ENCODE results near the gene PLEKHN1. TPM values are rescaled to one million over a fixed set of nuclear protein-coding genes. Genes with fewer than 3 reads are reported as not detected.

Gene PLEKHN1, protein sequence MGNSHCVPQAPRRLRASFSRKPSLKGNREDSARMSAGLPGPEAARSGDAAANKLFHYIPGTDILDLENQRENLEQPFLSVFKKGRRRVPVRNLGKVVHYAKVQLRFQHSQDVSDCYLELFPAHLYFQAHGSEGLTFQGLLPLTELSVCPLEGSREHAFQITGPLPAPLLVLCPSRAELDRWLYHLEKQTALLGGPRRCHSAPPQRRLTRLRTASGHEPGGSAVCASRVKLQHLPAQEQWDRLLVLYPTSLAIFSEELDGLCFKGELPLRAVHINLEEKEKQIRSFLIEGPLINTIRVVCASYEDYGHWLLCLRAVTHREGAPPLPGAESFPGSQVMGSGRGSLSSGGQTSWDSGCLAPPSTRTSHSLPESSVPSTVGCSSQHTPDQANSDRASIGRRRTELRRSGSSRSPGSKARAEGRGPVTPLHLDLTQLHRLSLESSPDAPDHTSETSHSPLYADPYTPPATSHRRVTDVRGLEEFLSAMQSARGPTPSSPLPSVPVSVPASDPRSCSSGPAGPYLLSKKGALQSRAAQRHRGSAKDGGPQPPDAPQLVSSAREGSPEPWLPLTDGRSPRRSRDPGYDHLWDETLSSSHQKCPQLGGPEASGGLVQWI
- polyA plus RNA-seq, result not detected in 2 replicates

DNA sequence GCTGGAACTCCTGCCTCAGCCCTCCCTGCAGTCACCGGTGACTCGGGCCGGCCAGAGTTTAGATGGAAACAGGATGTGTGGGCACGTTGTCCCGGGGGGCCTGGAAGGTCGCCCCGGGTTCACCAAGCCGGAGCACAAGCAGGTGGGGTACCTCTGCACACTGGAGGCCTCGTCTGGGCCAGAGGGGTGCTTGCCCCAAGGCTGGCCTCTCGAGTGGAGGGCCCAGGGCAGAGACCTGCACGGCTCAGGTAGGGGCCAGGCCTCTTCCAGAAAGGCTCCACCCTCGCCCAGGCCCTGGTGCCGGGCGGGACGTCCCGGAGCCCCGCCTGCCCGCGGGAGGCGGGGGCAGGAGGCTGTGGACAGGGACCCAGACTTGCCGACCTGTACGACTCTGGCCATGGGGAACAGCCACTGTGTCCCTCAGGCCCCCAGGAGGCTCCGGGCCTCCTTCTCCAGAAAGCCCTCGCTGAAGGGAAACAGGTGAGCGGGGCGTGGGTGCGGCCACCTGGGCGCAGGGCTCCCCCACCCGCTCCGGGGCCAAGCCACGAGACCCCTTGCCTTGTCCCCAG lies at the start of gene PLEKHN1:
TSS of gene PLEKHN1 (plus strand) at position 348 of the 569 bp plus-strand sequence. CDS start at position 398, 50 bp downstream.

DNA sequence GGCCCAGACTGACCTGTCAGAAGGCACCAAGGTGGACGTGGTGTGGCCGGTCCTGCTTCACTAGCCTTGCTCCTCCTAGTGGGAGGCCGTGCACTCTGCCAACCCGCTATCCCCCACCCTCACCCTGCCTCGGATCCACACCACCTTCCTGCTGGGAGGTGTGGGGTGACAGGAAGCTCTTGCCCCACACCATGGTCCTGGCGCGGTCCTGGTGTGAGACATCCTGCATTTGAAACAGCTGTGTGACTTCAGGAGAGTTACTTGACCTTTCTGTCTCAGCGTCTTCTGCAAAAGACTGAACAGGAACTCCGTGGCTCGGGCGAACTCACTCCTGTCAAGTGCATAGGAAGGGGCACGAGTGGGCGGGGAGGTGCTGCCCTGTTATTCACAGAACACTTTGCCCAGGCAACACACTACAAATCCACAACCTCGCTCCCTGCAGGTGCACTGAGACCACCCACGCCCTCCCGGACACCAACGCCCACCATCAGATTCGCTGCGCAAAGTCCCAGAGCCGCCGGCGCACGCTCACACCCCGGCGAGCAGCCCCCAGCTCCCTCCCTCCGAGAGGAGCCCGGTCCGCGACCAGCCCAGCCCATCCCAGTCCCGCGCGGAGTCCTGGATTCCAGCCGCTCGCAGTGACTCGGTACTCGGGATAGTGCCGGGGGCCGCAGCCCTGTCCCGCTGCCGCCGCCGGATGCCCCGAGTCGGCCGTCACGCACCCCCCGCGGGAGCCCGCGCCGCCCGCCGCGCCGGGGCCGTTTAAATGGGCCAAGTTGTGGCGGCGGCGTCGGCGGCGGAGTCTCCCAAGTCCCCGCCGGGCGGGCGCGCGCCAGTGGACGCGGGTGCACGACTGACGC lies 42.9 kb upstream of the PLEKHN1 start, which contains the start of gene SAMD11:
TSS of gene SAMD11 (plus strand) at position 793 of the 860 bp plus-strand sequence. CDS start 509 bp downstream, outside the sequence.

GRCh38 chr1:958823-959730 lies 7.2 kb upstream of the PLEKHN1 start, which contains the start of gene NOC2L:
NOC2L (minus strand) TSS chr1:959256; CDS start chr1:959240, 16 bp downstream.

GRCh38 chr1:960363-961131 lies 5.7 kb upstream of the PLEKHN1 start, which contains the start of gene KLHL17:
KLHL17 (plus strand) TSS chr1:960584; CDS start chr1:960694, 110 bp downstream.

DNA sequence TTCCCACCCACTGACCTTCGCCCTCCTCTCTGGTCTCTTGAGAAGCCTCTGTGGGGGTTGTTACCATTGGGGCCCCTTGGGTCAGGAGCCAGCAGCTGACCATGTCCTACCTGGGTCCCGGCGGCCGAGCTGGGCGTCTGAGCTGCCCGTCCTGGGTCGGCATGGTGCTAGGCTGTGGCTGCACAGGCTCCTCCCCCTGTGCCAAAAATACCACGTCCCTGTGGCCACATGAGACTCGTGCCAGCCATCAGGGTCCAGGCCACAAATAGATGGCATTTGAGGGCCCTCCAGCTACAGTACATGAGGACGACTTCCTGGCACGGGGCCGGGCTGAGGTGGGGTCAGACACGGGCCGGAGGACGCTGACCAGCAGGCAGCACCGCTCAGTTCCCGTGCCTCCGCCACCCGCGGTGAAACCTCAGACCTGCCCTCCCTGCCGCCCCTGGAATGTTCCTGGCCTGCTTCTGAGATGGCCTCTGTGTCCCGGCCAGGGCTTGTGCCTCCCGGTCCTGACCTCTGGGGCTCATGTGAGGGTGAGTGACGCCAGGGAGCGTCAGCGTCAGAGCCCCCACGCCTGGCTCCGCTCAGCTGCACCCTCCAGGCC lies 15.8 kb downstream of the PLEKHN1 start, which contains the start of gene PERM1:
TSS of gene PERM1 (minus strand) at position 139 of the 604 bp plus-strand sequence. CDS start 1,064 bp downstream, outside the sequence.

GRCh38 chr1:999725-1000356 lies 33.6 kb downstream of the PLEKHN1 start, which contains the start of gene HES4:
HES4 (minus strand) TSS chr1:1000097; CDS start chr1:999973, 124 bp downstream.

GRCh38 chr1:1013105-1013921 lies 47.0 kb downstream of the PLEKHN1 start, which contains the start of gene ISG15:
ISG15 (plus strand) TSS chr1:1013497; CDS start chr1:1013574, 77 bp downstream.

GRCh38 chr1:1020000-1020404 lies 53.7 kb downstream of the PLEKHN1 start, which contains the start of gene AGRN:
AGRN (plus strand) TSS chr1:1020120; CDS start chr1:1020173, 53 bp downstream.

Other genes starting within 250 kb of the PLEKHN1 start
- gene SAMD11, start 42.6 kb upstream of the PLEKHN1 start, polyA plus RNA-seq, result 0.13 TPM in 1 of 2 replicates, not detected in the other
- 2.5 and 8.2 TPM in 2 replicates for gene NOC2L, start 7.2 kb upstream of the PLEKHN1 start, polyA plus RNA-seq
- gene KLHL17, start 5.9 kb upstream of the PLEKHN1 start, polyA plus RNA-seq, result 0.67 and 1.1 TPM in 2 replicates
- gene PERM1, start 15.6 kb downstream of the PLEKHN1 start, polyA plus RNA-seq, result not detected in 2 replicates
- gene HES4, start 33.6 kb downstream of the PLEKHN1 start, polyA plus RNA-seq, result not detected in 2 replicates
- gene ISG15, start 47.0 kb downstream of the PLEKHN1 start, polyA plus RNA-seq, result 11.3 and 18.9 TPM in 2 replicates
- gene AGRN, start 53.6 kb downstream of the PLEKHN1 start, polyA plus RNA-seq, result 0.13 TPM in 1 of 2 replicates, not detected in the other
- gene RNF223, start 107.8 kb downstream of the PLEKHN1 start, polyA plus RNA-seq, result not detected in 2 replicates
- 0.26 TPM in 1 of 2 replicates, not detected in the other for gene C1orf159, start 149.6 kb downstream of the PLEKHN1 start, polyA plus RNA-seq
- gene TTLL10, start 207.4 kb downstream of the PLEKHN1 start, polyA plus RNA-seq, result not detected in 2 replicates
- not detected in 2 replicates for gene TNFRSF18, start 240.1 kb downstream of the PLEKHN1 start, polyA plus RNA-seq
- not detected in 2 replicates for gene TNFRSF4, start 247.7 kb downstream of the PLEKHN1 start, polyA plus RNA-seq